Activated T-cell treated with anti-CD3 and anti-CD28 coated beads, Interleukin-2, amount 50 U/mL, for 4 hours (primary cell): ENCODE data around the gene FOXN1. TPM values are rescaled to one million over a fixed set of nuclear protein-coding genes. Genes with fewer than 3 reads are reported as not detected.
"Not testable (repeated sequence)": the region's sequence is repeated elsewhere in the genome, so short reads cannot be mapped to it uniquely, and the experiment has no call there.

Experiments used
- ATAC-seq, 2 donors: fragments of 200-7000 bp; cut with Tn5 transposase; one replicate each; pipeline ENCODE4 v1.10.0; 2021
- DNase-seq: peaks from one replicate; pipeline ENCODE4 v3.0.0-alpha.2; 2020
- H3K27me3 Mint-ChIP-seq: one replicate; pipeline ENCODE4 v1.8.0; 2021; ENCODE audit warnings: low read depth, mixed read lengths
- H3K36me3 Mint-ChIP-seq: one replicate; pipeline ENCODE4 v1.8.0; 2022; ENCODE audit warnings: mixed read lengths; ENCODE audit not compliant: insufficient read depth
- H3K4me1 Mint-ChIP-seq: one replicate; pipeline ENCODE4 v1.8.0; 2021; ENCODE audit warnings: low read depth, mixed read lengths
- H3K4me3 Mint-ChIP-seq: one replicate; pipeline ENCODE4 v1.8.0; 2021; ENCODE audit warnings: mild to moderate bottlenecking, moderate library complexity, mixed read lengths
- H3K9me3 Mint-ChIP-seq: one replicate; pipeline ENCODE4 v1.8.0; 2021; ENCODE audit warnings: mixed read lengths
- total RNA-seq, 3 donors: library from RNA; stranded (reverse); gene quantifications; one replicate each; pipeline ENCODE4 v1.2.1, GENCODE V29; 2021

FOXN1 gene
- total RNA-seq, 3 donors from 2014 or later, result not detected

DNA sequence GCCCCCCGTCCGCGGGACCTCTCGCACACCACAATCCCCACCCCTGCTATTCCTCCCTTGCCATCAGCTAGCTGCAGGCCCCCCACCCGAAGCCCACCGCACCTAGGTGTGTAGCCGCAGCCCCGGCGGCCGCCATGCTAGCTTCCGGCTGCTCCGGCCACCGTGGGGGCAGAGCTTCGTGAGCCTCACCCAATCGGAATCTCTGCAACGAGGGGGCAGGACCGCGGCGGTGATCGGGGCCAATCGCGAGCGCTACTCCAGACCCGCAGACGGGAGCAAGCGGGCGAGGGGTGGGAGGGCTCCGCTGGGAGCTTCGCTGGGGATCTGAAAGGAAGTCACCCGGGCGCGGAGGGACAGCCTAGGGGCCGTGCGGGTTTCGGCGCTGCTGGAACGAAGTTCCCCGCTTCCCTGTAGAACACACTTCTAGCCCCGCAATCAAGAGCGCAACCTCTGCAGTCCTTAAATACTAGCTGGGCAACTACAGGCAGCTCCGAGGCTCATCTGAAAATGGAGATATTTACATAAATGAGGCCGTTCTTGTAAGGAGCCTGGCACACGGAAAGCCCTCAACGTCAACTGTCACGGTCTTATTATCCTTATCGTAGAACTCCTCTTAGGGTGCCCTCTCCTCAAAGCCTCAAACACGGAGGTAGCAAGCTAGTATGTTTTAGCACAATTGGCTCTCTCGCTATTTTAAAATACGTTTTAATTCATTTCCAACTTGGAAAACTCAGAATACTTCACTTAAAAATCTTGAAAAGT lies 65.4 kb downstream of the FOXN1 start, which contains the start of gene PIGS:
TSS of gene PIGS (minus strand) at position 164 of the 762 bp plus-strand sequence. CDS start at position 136, 28 bp downstream.
- Mint-ChIP-seq H3K9me3 (no peaks in the 10 kb centered on the region), H3K4me3 (peak within 1 kb of the TSS; percentile 97), H3K4me1 (peaks cover 57% of the 10 kb centered on the region), H3K36me3 (peaks cover 7% of the 10 kb centered on the region), H3K27me3 (no peaks in the 10 kb centered on the region)
- ATAC-seq (peak; percentile 99), DNase-seq (peak; percentile 85)

DNA sequence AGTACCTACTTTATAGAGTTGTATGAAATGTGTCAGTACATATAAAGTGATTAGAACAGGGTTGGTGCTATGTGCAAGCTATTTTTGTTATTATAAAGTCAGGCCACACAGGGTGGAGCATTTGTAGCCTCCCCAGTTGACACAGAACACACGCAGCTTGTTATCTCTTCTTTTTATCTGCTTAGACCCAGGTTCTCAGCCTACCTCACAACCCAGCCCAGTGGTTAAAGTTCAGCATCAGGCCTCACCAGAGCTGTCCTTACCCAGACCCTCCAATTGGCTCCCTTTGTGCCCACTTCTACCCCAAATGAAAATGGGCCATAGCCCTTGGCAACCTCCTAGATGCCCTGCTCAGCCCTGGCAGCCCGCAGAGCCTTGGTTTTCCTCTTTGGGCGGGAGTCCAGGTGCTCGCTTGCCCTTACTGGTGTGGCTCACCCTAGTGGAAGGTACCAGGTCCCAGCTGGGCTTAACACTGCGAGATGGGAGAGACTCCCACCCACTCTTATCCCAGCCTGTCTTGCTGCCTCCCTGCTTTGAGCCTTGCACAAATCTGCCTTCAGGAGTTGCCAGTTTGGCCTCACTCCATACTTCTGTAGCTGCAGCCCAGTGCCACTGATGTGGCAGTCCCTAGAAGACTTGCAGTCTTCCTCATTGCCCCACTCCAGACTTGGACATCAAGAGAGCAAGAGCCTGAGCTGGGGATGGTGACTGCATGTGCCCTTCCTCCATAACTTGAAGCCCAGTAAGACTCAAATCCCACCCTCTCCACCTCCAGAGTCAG lies 66.3 kb downstream of the FOXN1 start:
- Mint-ChIP-seq H3K9me3 (no peaks in the 10 kb centered on the region), H3K4me1 (peaks cover 60% of the 10 kb centered on the region), H3K4me3 (peak overlapping the region; percentile 97), H3K27me3 (no peaks in the 10 kb centered on the region), H3K36me3 (peaks cover 4% of the 10 kb centered on the region)
- DNase-seq, result no peak
- no peak for ATAC-seq

- Mint-ChIP-seq H3K4me1 (peaks cover 54% of the 10 kb centered on the region), H3K9me3 (no peaks in the 10 kb centered on the region), H3K36me3 (peaks cover 4% of the 10 kb centered on the region), H3K4me3 (no peak overlapping the region), H3K27me3 (no peaks in the 10 kb centered on the region)
- ATAC-seq, result no peak
- no peak for DNase-seq
These were observed 66.9 kb downstream of the FOXN1 start for GRCh38 chr17:28573040-28573380.

- DNase-seq, result no peak
- Mint-ChIP-seq H3K4me1 (peaks cover 51% of the 10 kb centered on the region), H3K4me3 (no peak overlapping the region), H3K27me3 (no peaks in the 10 kb centered on the region), H3K36me3 (peaks cover under 1% of the 10 kb centered on the region), H3K9me3 (no peaks in the 10 kb centered on the region)
- ATAC-seq, result no peak
These were observed 67.4 kb downstream of the FOXN1 start for GRCh38 chr17:28573521-28573920.

- Mint-ChIP-seq H3K9me3 (no peaks in the 10 kb centered on the region), H3K27me3 (no peaks in the 10 kb centered on the region), H3K36me3 (no peaks in the 10 kb centered on the region), H3K4me3 (no peak overlapping the region), H3K4me1 (peaks cover 49% of the 10 kb centered on the region)
- ATAC-seq (no peak), DNase-seq (no peak)
These were observed 67.9 kb downstream of the FOXN1 start for GRCh38 chr17:28573966-28574480.

- H3K4me1 Mint-ChIP-seq, result peaks cover 50% of the 10 kb centered on the region
- no peaks in the 10 kb centered on the region for H3K36me3 Mint-ChIP-seq
- DNase-seq, result no peak
- no peaks in the 10 kb centered on the region for H3K9me3 Mint-ChIP-seq
- no peak for ATAC-seq
- H3K4me3 Mint-ChIP-seq, result no peak overlapping the region
- no peaks in the 10 kb centered on the region for H3K27me3 Mint-ChIP-seq
These were observed 68.4 kb downstream of the FOXN1 start for GRCh38 chr17:28574526-28574925.

- H3K36me3 Mint-ChIP-seq, result no peaks in the 10 kb centered on the region
- DNase-seq, result no peak
- no peak for ATAC-seq
- H3K9me3 Mint-ChIP-seq, result no peaks in the 10 kb centered on the region
- peaks cover 47% of the 10 kb centered on the region for H3K4me1 Mint-ChIP-seq
- H3K4me3 Mint-ChIP-seq, result no peak overlapping the region
- H3K27me3 Mint-ChIP-seq, result no peaks in the 10 kb centered on the region
These were observed 69.1 kb downstream of the FOXN1 start for GRCh38 chr17:28575126-28575795.

GRCh38 chr17:28576016-28576415 lies 69.9 kb downstream of the FOXN1 start:
- H3K9me3 Mint-ChIP-seq, ATAC-seq, DNase-seq, H3K27me3 Mint-ChIP-seq, H3K36me3 Mint-ChIP-seq: not testable (repeated sequence)
- peaks cover 44% of the 10 kb centered on the region for H3K4me1 Mint-ChIP-seq
- H3K4me3 Mint-ChIP-seq, result peak overlapping the region; percentile 74

- Mint-ChIP-seq H3K9me3 (no peaks in the 10 kb centered on the region), H3K4me3 (peak within 1 kb of the TSS; percentile 74), H3K27me3 (no peaks in the 10 kb centered on the region), H3K36me3 (no peaks in the 10 kb centered on the region), H3K4me1 (peaks cover 40% of the 10 kb centered on the region)
- peak; percentile 98 for DNase-seq
- ATAC-seq, result peak; percentile 95 to 98
These were observed 70.8 kb downstream of the FOXN1 start, which contains the start of gene ALDOC for GRCh38 chr17:28576758-28577465. Gene ALDOC (minus strand): TSS chr17:28576895. CDS start chr17:28575532, 1,363 bp downstream.

- no peak for ATAC-seq
- no peak overlapping the region for H3K4me3 Mint-ChIP-seq
- peaks cover 34% of the 10 kb centered on the region for H3K4me1 Mint-ChIP-seq
- H3K27me3 Mint-ChIP-seq, result no peaks in the 10 kb centered on the region
- no peaks in the 10 kb centered on the region for H3K36me3 Mint-ChIP-seq
- no peak for DNase-seq
- no peaks in the 10 kb centered on the region for H3K9me3 Mint-ChIP-seq
These were observed 71.3 kb downstream of the FOXN1 start for GRCh38 chr17:28577466-28577824.

DNA sequence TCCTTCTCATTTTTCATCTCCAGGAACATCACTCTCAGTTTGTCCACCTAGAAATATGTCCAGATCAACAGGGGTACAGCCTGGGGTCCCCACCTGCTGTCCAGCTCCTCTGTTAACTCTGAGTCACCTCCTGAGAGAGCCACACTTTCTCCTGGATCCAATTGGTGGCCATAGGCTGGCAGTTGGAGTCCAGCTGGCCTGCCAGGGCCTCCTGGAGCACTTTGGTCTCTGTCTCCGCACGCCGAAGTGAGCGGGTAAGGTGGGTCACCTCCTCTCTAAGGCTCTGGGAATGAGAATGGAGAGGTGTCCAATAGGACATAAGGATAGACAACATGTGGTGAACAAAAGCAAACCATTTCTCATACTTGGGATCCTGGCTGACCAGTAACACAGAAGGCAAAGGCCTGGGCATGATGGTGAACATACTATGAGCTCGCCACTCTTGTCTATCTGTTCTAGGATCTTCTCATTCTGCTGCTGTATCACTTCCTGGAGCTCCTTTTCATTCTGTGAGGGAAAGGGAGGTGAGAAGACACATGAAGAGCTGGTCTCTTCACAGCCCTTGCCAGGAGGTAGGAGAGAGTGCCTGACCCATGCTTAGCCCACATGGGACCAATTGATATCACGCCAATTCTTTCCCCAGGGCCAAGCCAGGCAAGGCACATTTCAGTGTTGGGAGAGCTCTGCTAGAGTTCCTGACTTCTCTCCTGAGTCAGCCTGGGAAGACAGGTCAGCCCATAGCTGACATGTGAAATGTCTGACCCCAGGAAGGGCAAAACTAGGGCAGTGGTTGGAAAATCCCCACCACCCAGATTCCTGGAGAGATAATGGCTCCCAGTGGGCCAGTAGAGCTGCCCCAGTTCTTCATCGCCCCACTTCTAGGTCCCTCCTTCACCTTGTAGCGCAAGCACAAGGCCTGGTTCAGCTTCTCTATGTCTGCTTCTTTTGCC lies 72.4 kb downstream of the FOXN1 start:
- DNase-seq (no peak), ATAC-seq (no peak)
- Mint-ChIP-seq H3K4me3 (no peak overlapping the region), H3K27me3 (no peaks in the 10 kb centered on the region), H3K4me1 (peaks cover 25% of the 10 kb centered on the region), H3K9me3 (no peaks in the 10 kb centered on the region), H3K36me3 (no peaks in the 10 kb centered on the region)

GRCh38 chr17:28579526-28579925 lies 73.4 kb downstream of the FOXN1 start:
- no peaks in the 10 kb centered on the region for H3K36me3 Mint-ChIP-seq
- ATAC-seq (peak in 1 of 2 donors; percentile 23), DNase-seq (no peak)
- H3K9me3 Mint-ChIP-seq, result no peaks in the 10 kb centered on the region
- H3K4me1 Mint-ChIP-seq, result peaks cover 25% of the 10 kb centered on the region
- H3K4me3 Mint-ChIP-seq, result no peak overlapping the region
- no peaks in the 10 kb centered on the region for H3K27me3 Mint-ChIP-seq

DNA sequence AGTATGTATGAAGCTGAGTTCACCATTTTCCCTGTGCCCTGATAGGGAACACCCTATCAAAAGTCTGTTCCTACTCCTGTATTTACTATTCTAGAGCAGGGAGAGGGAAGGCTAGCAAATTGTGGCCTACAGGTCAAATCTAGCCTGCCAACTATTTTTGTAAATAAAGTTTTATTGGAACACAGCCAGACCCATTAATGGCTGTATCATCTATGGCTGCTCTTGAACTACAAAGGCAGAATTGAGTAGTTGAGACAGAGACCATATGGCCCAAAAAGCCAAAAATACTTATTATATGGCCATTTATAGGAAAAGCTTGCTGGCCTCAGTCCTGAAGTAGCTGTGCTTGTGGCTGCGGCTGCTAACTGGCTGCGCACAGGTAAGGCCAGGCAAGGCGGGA lies 74.8 kb downstream of the FOXN1 start:
- Mint-ChIP-seq H3K36me3 (peaks cover 2% of the 10 kb centered on the region), H3K4me1 (peaks cover 23% of the 10 kb centered on the region), H3K9me3 (no peaks in the 10 kb centered on the region), H3K4me3 (no peak overlapping the region), H3K27me3 (no peaks in the 10 kb centered on the region)
- ATAC-seq (no peak), DNase-seq (no peak)
